Testis (tissue), 3 donors: ENCODE data around the gene MMP25. TPM values are rescaled to one million over a fixed set of nuclear protein-coding genes. Genes with fewer than 3 reads are reported as not detected.

Experiments
- DNase-seq: peaks from one replicate; pipeline ENCODE4 v3.0.0-alpha.2; 2019
- H3K27ac ChIP-seq, 2 donors: fragments of 200-600 bp; sonication (generic); one replicate each; pipeline ENCODE4 v1.5.1; 2019
- H3K27me3 ChIP-seq: fragments of 200-600 bp; sonication (generic); one replicate; pipeline ENCODE4 v1.5.1; 2019
- H3K36me3 ChIP-seq: fragments of 200-600 bp; sonication (generic); one replicate; pipeline ENCODE4 v1.5.1; 2017; ENCODE audit warnings: low read depth; ENCODE audit errors: missing control alignments
- H3K4me1 ChIP-seq: fragments of 200-600 bp; sonication (generic); one replicate; pipeline ENCODE4 v1.5.1; 2019
- H3K4me3 ChIP-seq, 2 donors: fragments of 200-600 bp; sonication (generic); one replicate each; pipeline ENCODE4 v1.5.1; 2017 to 2019
- H3K9me3 ChIP-seq: fragments of 200-600 bp; sonication (generic); one replicate; pipeline ENCODE4 v1.5.1; 2017
- CTCF ChIP-seq, 3 experiments: fragments of 450-650 bp in 2 of 3; fragments of 200-600 bp in 1 of 3; sonication (generic) in 1 of 3; IDR thresholded peaks; one replicate each; pipeline ENCODE4 v1.5.1; 2016 to 2019; ENCODE audit warnings: antibody characterized with exemption in 3 of 3, mild to moderate bottlenecking in 2 of 3, moderate library complexity in 1 of 3
- POLR2A ChIP-seq: fragments of 450-650 bp; IDR thresholded peaks from one replicate; pipeline ENCODE4 v1.6.1; 2017; ENCODE audit warnings: antibody characterized with exemption, mild to moderate bottlenecking, moderate library complexity
- WGBS, 2 donors: methylation state at CpG; one replicate each; pipeline ENCODE4 v1.1.5; 2018; 5-methylcytosine and 5-hydroxymethylcytosine counted together
- intact Hi-C: fragments of 100-400 bp; cut with DNase I; formaldehyde crosslinking; loops from one replicate; pipeline ENCODE4 v1.15.1; 2023; ENCODE audit warnings: low total_unique reads
- polyA plus RNA-seq: library from polyadenylated mRNA; stranded (reverse); fragments of 350-450 nt; fragmentation: Illumina TruSeq; extraction: RNeasy Lipid Tissue Mini Kit (QIAGEN cat#74804); gene quantifications from one replicate; pipeline ENCODE4 v1.2.3, GENCODE V29; 2014; ENCODE audit warnings: low read depth, low replicate concordance; ENCODE audit not compliant: insufficient read depth
- total RNA-seq, 2 donors: library from RNA; depleted of rRNA; stranded (reverse); fragments of >200 nt; gene quantifications; one replicate each; pipeline ENCODE4 v1.2.3, GENCODE V29; 2016

Gene MMP25
- total and polyA plus RNA-seq, 3 donors from 2014 or later: 0.53 to 1.5 (median 0.62) TPM

- WGBS, 2 donors: 7 to 9% methylated on average over 31 to 43 of the region's 58 CpGs
- no peaks in the 10 kb centered on the region for H3K36me3 ChIP-seq
- peak overlapping the region; percentile 16 to 27 for H3K4me3 ChIP-seq
- intact Hi-C loops: no loop called here
- H3K4me1 ChIP-seq: peaks cover 4% of the 10 kb centered on the region
- no peaks in the 10 kb centered on the region for H3K27me3 ChIP-seq
- H3K27ac ChIP-seq: no peak overlapping the region
- peak; percentile 98 for DNase-seq
- peak in 2 of 3 experiments; percentile 31 to 38 for TF ChIP-seq CTCF (IDR thresholded peaks at IDR 0.05)
- no peak for TF ChIP-seq POLR2A
- no peaks in the 10 kb centered on the region for H3K9me3 ChIP-seq
Observed at GRCh38 chr16:3003582-3004270, 42.6 kb upstream of the MMP25 start.

GRCh38 chr16:3004319-3004718, 42.0 kb upstream of the MMP25 start:
- no peak for DNase-seq
- TF ChIP-seq POLR2A: no peak
- no peak for TF ChIP-seq CTCF (IDR thresholded peaks at IDR 0.05)
- Histone ChIP-seq H3K27me3 (no peaks in the 10 kb centered on the region), H3K4me3 (no peak overlapping the region), H3K27ac (no peak overlapping the region), H3K9me3 (no peaks in the 10 kb centered on the region), H3K36me3 (no peaks in the 10 kb centered on the region), H3K4me1 (peaks cover 4% of the 10 kb centered on the region)
- intact Hi-C loops: no loop called here
- WGBS, 2 donors: 0% methylated on average over 3 to 11 of the region's 67 CpGs

GRCh38 chr16:3004781-3005284, 41.5 kb upstream of the MMP25 start:
- TF ChIP-seq CTCF (IDR thresholded peaks at IDR 0.05): no peak
- no peak for TF ChIP-seq POLR2A
- 2 to 8% methylated on average over 16 to 21 of the region's 25 CpGs for WGBS, 2 donors
- intact Hi-C loops: no loop called here
- Histone ChIP-seq H3K4me1 (peaks cover 4% of the 10 kb centered on the region), H3K9me3 (no peaks in the 10 kb centered on the region), H3K4me3 (no peak overlapping the region), H3K27ac (no peak overlapping the region), H3K36me3 (no peaks in the 10 kb centered on the region), H3K27me3 (no peaks in the 10 kb centered on the region)
- no peak for DNase-seq

- no peak overlapping the region for H3K4me3 ChIP-seq
- peaks cover 4% of the 10 kb centered on the region for H3K4me1 ChIP-seq
- DNase-seq: no peak
- H3K27ac ChIP-seq: no peak overlapping the region
- H3K27me3 ChIP-seq: no peaks in the 10 kb centered on the region
- intact Hi-C loops: no loop called here
- TF ChIP-seq POLR2A (no peak), CTCF (IDR thresholded peaks at IDR 0.05) (no peak)
- 74 to 79% methylated on average over 11 to 13 of the region's 13 CpGs for WGBS, 2 donors
- H3K9me3 ChIP-seq: no peaks in the 10 kb centered on the region
- no peaks in the 10 kb centered on the region for H3K36me3 ChIP-seq
Observed at GRCh38 chr16:3007059-3007956, 39.1 kb upstream of the MMP25 start.
